Thyroid gland (tissue), 4 donors: Measurements from ENCODE around the gene CCDC9B. TPM values are rescaled to one million over a fixed set of nuclear protein-coding genes. Genes with fewer than 3 reads are reported as not detected.

Experiments used
- DNase-seq, 2 donors: peaks; one replicate each; pipeline ENCODE4 v3.0.0-alpha.2; 2019
- H3K27ac ChIP-seq, 3 donors: fragments of 200-600 bp; sonication (generic); 1 replicate in 2 of 3; 2 replicates in 1 of 3; pipeline ENCODE4 v1.5.1; 2016 to 2019; ENCODE audit warnings: mild to moderate bottlenecking in 1 of 3, moderate library complexity in 1 of 3
- H3K27me3 ChIP-seq: fragments of 200-600 bp; sonication (generic); one replicate; pipeline ENCODE4 v1.5.1; 2019
- H3K36me3 ChIP-seq, 2 donors: fragments of 200-600 bp; sonication (generic); one replicate each; pipeline ENCODE4 v1.5.1; 2016 to 2019
- H3K4me1 ChIP-seq, 2 donors: fragments of 200-600 bp; sonication (generic); one replicate each; pipeline ENCODE4 v1.5.1; 2017 to 2019
- H3K4me3 ChIP-seq, 3 donors: fragments of 200-600 bp; sonication (generic); replicated peaks in 1 of 3; 1 replicate in 2 of 3; 2 replicates in 1 of 3; pipeline ENCODE4 v1.5.1; 2016; ENCODE audit warnings: mild to moderate bottlenecking in 1 of 3
- H3K9me3 ChIP-seq: fragments of 200-600 bp; sonication (generic); one replicate; pipeline ENCODE4 v1.5.1; 2017
- CTCF ChIP-seq, 6 experiments: fragments of 200-600 bp in 3 of 6; fragments of 450-650 bp in 3 of 6; sonication (generic) in 3 of 6; IDR thresholded peaks; one replicate each; pipeline ENCODE4 v1.5.1; 2016 to 2019; ENCODE audit warnings: antibody characterized with exemption in 6 of 6, mild to moderate bottlenecking in 2 of 6, inconsistent platforms in 1 of 6, moderate library complexity in 1 of 6
- POLR2A ChIP-seq, 2 donors: fragments of 450-650 bp; IDR thresholded peaks; one replicate each; pipeline ENCODE4 v1.6.1; 2017; ENCODE audit warnings: antibody characterized with exemption in 2 of 2, mild to moderate bottlenecking in 2 of 2, moderate library complexity in 1 of 2
- WGBS, 2 donors: methylation state at CpG; one replicate each; pipeline ENCODE4 v1.1.5; 2017; 5-methylcytosine and 5-hydroxymethylcytosine counted together
- intact Hi-C: fragments of 100-400 bp; cut with DNase I; formaldehyde crosslinking; loops from one replicate; pipeline ENCODE4 v1.15.1; 2023
- total RNA-seq, 4 donors: library from RNA; depleted of rRNA; stranded (reverse); fragments of >200 nt; gene quantifications; one replicate each; pipeline ENCODE4 v1.2.3, GENCODE V29; 2016

Gene CCDC9B
- total RNA-seq, 4 donors from 2014 or later, result 54.2 to 126 (median 97.5) TPM

- TF ChIP-seq CTCF (IDR thresholded peaks at IDR 0.05), result no peak
- H3K27ac ChIP-seq, result peak overlapping the region; percentile 82 to 90 (median 89)
- H3K4me1 ChIP-seq, result peaks cover 32 to 49% of the 10 kb centered on the region in 2 donors
- WGBS, 2 donors, result 91 to 93% methylated on average over 14 to 15 of the region's 15 CpGs
- H3K4me3 ChIP-seq, result no peak overlapping the region
- no peaks in the 10 kb centered on the region for H3K27me3 ChIP-seq
- no peaks in the 10 kb centered on the region for H3K36me3 ChIP-seq
- no peaks in the 10 kb centered on the region for H3K9me3 ChIP-seq
- DNase-seq, result no peak
- intact Hi-C loops, result no loop called here
These were observed 6.1 kb upstream of the CCDC9B start for GRCh38 chr15:40346579-40347558.

GRCh38 chr15:40345867-40346578, 5.3 kb upstream of the CCDC9B start:
- TF ChIP-seq POLR2A (IDR thresholded peaks at IDR 0.05) (peak in 1 of 2 donors; percentile 12), CTCF (IDR thresholded peaks at IDR 0.05) (no peak)

GRCh38 chr15:40345225-40345866, 4.6 kb upstream of the CCDC9B start:
- 51 to 72% methylated on average over 3 to 10 of the region's 10 CpGs for WGBS, 2 donors

More at GRCh38 chr15:40345867-40346578, 5.3 kb upstream of the CCDC9B start:
- Histone ChIP-seq H3K4me3 (no peak overlapping the region), H3K4me1 (peaks cover 40 to 58% of the 10 kb centered on the region in 2 donors), H3K27ac (peak overlapping the region; percentile 82 to 90 (median 89)), H3K27me3 (no peaks in the 10 kb centered on the region), H3K36me3 (no peaks in the 10 kb centered on the region), H3K9me3 (no peaks in the 10 kb centered on the region)
- peak; percentile 49 to 58 for DNase-seq
- 83 to 87% methylated on average over 6 of the region's 6 CpGs for WGBS, 2 donors
- intact Hi-C loops, result no loop called here

GRCh38 chr15:40344631-40345120, 3.9 kb upstream of the CCDC9B start:
- Histone ChIP-seq H3K27ac (peak overlapping the region; percentile 82 to 90 (median 89)), H3K4me3 (no peak overlapping the region), H3K4me1 (peaks cover 50 to 70% of the 10 kb centered on the region in 2 donors), H3K36me3 (no peaks in the 10 kb centered on the region), H3K9me3 (no peaks in the 10 kb centered on the region), H3K27me3 (no peaks in the 10 kb centered on the region)
- WGBS, 2 donors, result 42 to 45% methylated on average over 10 to 13 of the region's 15 CpGs
- DNase-seq, result peak; percentile 71 to 80
- intact Hi-C loops, result no loop called here
- no peak for TF ChIP-seq POLR2A (IDR thresholded peaks at IDR 0.05)
- TF ChIP-seq CTCF (IDR thresholded peaks at IDR 0.05), result peak; percentile 51 to 86 (median 66)

More at GRCh38 chr15:40345225-40345866, 4.6 kb upstream of the CCDC9B start:
- intact Hi-C loops, result no loop called here
- no peaks in the 10 kb centered on the region for H3K27me3 ChIP-seq
- peak; percentile 58 for DNase-seq
- H3K4me3 ChIP-seq, result no peak overlapping the region
- peak overlapping the region; percentile 82 to 90 (median 89) for H3K27ac ChIP-seq
- TF ChIP-seq CTCF (IDR thresholded peaks at IDR 0.05), result peak in 1 of 6 experiments; percentile 30
- TF ChIP-seq POLR2A (IDR thresholded peaks at IDR 0.05), result peak in 1 of 2 donors; percentile 53
- no peaks in the 10 kb centered on the region for H3K9me3 ChIP-seq
- peaks cover 46 to 63% of the 10 kb centered on the region in 2 donors for H3K4me1 ChIP-seq
- no peaks in the 10 kb centered on the region for H3K36me3 ChIP-seq
